CD14-positive monocyte (primary cell): ENCODE measurements around the gene MRE11. TPM values are rescaled to one million over a fixed set of nuclear protein-coding genes. Genes with fewer than 3 reads are reported as not detected.
"Not testable (repeated sequence)": the region's sequence is repeated elsewhere in the genome, so short reads cannot be mapped to it uniquely, and the experiment has no call there.

Experiments used
- DNase-seq, 3 donors: peaks; one replicate each; pipeline ENCODE4 v3.0.0-alpha.2; 2011 to 2022
- H2AFZ ChIP-seq: 2 replicates; pipeline ENCODE4 v1.6.0; 2012; ENCODE audit warnings: mild to moderate bottlenecking, low read depth, low read length, inconsistent platforms; ENCODE audit not compliant: insufficient read depth, poor library complexity, severe bottlenecking
- H3K27ac ChIP-seq, 2 donors: 1 replicate in 1 of 2; 2 replicates in 1 of 2; pipeline ENCODE4 v1.5.1; 2012 to 2013; ENCODE audit warnings: low read length in 2 of 2, control low read depth in 1 of 2, inconsistent platforms in 1 of 2, low read depth in 1 of 2, mild to moderate bottlenecking in 1 of 2
- H3K27me3 ChIP-seq, 2 donors: one replicate each; pipeline versions ENCODE4 v1.6.0 to v1.6.1; 2011 to 2013; ENCODE audit warnings: low read length in 2 of 2; ENCODE audit not compliant: control insufficient read depth in 2 of 2, insufficient read depth in 2 of 2
- H3K36me3 ChIP-seq, 2 donors: replicated peaks in 1 of 2; 1 replicate in 1 of 2; 2 replicates in 1 of 2; pipeline versions ENCODE4 v1.5.1 to v1.6.1; 2012 to 2013; ENCODE audit warnings: low read length in 2 of 2, control low read depth in 1 of 2, inconsistent platforms in 1 of 2, mild to moderate bottlenecking in 1 of 2; ENCODE audit not compliant: insufficient read depth in 2 of 2, control insufficient read depth in 1 of 2
- H3K4me1 ChIP-seq, 2 donors: 1 replicate in 1 of 2; 2 replicates in 1 of 2; pipeline versions ENCODE4 v1.5.1 to v1.6.1; 2012 to 2013; ENCODE audit warnings: low read length in 2 of 2, control low read depth in 1 of 2, inconsistent platforms in 1 of 2, mild to moderate bottlenecking in 1 of 2, moderate library complexity in 1 of 2; ENCODE audit not compliant: insufficient read depth in 2 of 2, control insufficient read depth in 1 of 2
- H3K4me2 ChIP-seq: replicated peaks from 2 replicates; pipeline ENCODE3; 2012; ENCODE audit warnings: low read length, moderate library complexity, mild to moderate bottlenecking; ENCODE audit not compliant: poor library complexity, severe bottlenecking; ENCODE audit errors: extremely low read depth
- H3K4me3 ChIP-seq, 3 experiments: fragments of 200-600 bp in 1 of 3; sonication (generic) in 1 of 3; replicated peaks in 1 of 3; 1 replicate in 2 of 3; 2 replicates in 1 of 3; pipeline ENCODE4 v1.5.1; 2011 to 2013; ENCODE audit warnings: low read length in 3 of 3, mild to moderate bottlenecking in 3 of 3, control low read depth in 2 of 3, low read depth in 2 of 3, inconsistent platforms in 1 of 3, moderate library complexity in 1 of 3
- H3K79me2 ChIP-seq: 2 replicates; pipeline ENCODE4 v1.6.0; 2012; ENCODE audit warnings: mild to moderate bottlenecking, control low read depth, inconsistent platforms, low read length, moderate library complexity; ENCODE audit not compliant: insufficient read depth
- H3K9ac ChIP-seq: 2 replicates; pipeline ENCODE4 v1.6.0; 2017; ENCODE audit warnings: low read length, mild to moderate bottlenecking; ENCODE audit not compliant: insufficient read depth, poor library complexity, severe bottlenecking
- H3K9me3 ChIP-seq, 2 donors: replicated peaks in 1 of 2; 1 replicate in 1 of 2; 2 replicates in 1 of 2; pipeline versions ENCODE4 v1.5.1 to v1.6.1; 2012 to 2013; ENCODE audit warnings: low read length in 2 of 2, control low read depth in 1 of 2; ENCODE audit not compliant: control insufficient read depth in 1 of 2, insufficient read depth in 1 of 2
- H4K20me1 ChIP-seq: 2 replicates; pipeline ENCODE4 v1.6.0; 2012; ENCODE audit warnings: mild to moderate bottlenecking, low read length, control low read depth, moderate library complexity; ENCODE audit not compliant: insufficient read depth
- H3K27ac Mint-ChIP-seq, 7 donors: one replicate each; pipeline ENCODE4 v1.8.0; 2020; ENCODE audit warnings: mild to moderate bottlenecking in 7 of 7, mixed read lengths in 7 of 7, moderate library complexity in 6 of 7, inconsistent platforms in 2 of 7
- H3K27me3 Mint-ChIP-seq, 3 donors: one replicate each; pipeline ENCODE4 v1.8.0; 2021 to 2022; ENCODE audit warnings: low read depth in 3 of 3, mild to moderate bottlenecking in 3 of 3, mixed read lengths in 3 of 3, moderate library complexity in 3 of 3, inconsistent platforms in 1 of 3
- H3K36me3 Mint-ChIP-seq, 2 donors: one replicate each; pipeline ENCODE4 v1.8.0; 2020; ENCODE audit warnings: mixed read lengths in 2 of 2, inconsistent platforms in 1 of 2, mild to moderate bottlenecking in 1 of 2
- H3K4me1 Mint-ChIP-seq: one replicate; pipeline ENCODE4 v1.8.0; 2020; ENCODE audit warnings: mild to moderate bottlenecking, mixed read lengths
- H3K4me3 Mint-ChIP-seq, 2 donors: one replicate each; pipeline ENCODE4 v1.8.0; 2020; ENCODE audit warnings: mild to moderate bottlenecking in 2 of 2, mixed read lengths in 2 of 2, moderate library complexity in 1 of 2
- H3K9me3 Mint-ChIP-seq, 7 donors: one replicate each; pipeline ENCODE4 v1.8.0; 2020 to 2022; ENCODE audit warnings: mixed read lengths in 7 of 7, mild to moderate bottlenecking in 6 of 7, moderate library complexity in 6 of 7, inconsistent platforms in 2 of 7
- CTCF ChIP-seq: fragments of 200-600 bp; IDR thresholded peaks from one replicate; pipeline ENCODE4 v1.8.0; 2022; ENCODE audit warnings: antibody characterized with exemption, mild to moderate bottlenecking
- WGBS: methylation state at CpG from one replicate; pipeline ENCODE4 v1.1.5; 2013; ENCODE audit warnings: missing lambda C conversion rate; ENCODE audit not compliant: insufficient coverage; 5-methylcytosine and 5-hydroxymethylcytosine counted together
- intact Hi-C, 2 donors: fragments of 100-400 bp; cut with micrococcal nuclease; formaldehyde crosslinking; loops; one replicate each; pipeline versions ENCODE4 v1.15.0 to v1.15.1; 2023
- polyA plus RNA-seq, 3 donors: library from polyadenylated mRNA; depleted of rRNA in 1 of 3; unstranded in 2 of 3; stranded (reverse) in 1 of 3; fragments of 300-500 nt in 2 of 3; fragments of >200 nt in 1 of 3; fragmentation: Illumina TruSeq in 2 of 3; gene quantifications; 1 replicate in 2 of 3; 2 replicates in 1 of 3; pipeline ENCODE4 v1.2.3, GENCODE V29; 2012 to 2021

Gene MRE11
- polyA plus RNA-seq, 3 donors: 7.8 to 12.1 (median 10.5) TPM

GRCh38 chr11:94396282-94396681 is 97.4 kb downstream of the MRE11 start:
- intact Hi-C loops: no loop called here
- no peak overlapping the region for H2AFZ ChIP-seq
- H3K27me3 ChIP-seq: peaks cover 26 to 33% of the 10 kb centered on the region in 2 donors
- peaks cover 4% of the 10 kb centered on the region in 2 donors for H3K36me3 Mint-ChIP-seq
- H3K4me1 Mint-ChIP-seq: peaks cover 3% of the 10 kb centered on the region
- H3K27ac Mint-ChIP-seq: no peak overlapping the region
- 90% methylated on average over 5 of the region's 5 CpGs for WGBS
- H3K4me3 ChIP-seq: no peak overlapping the region
- H3K79me2 ChIP-seq: no peaks in the 10 kb centered on the region
- H3K36me3 ChIP-seq: no peaks in the 10 kb centered on the region
- no peaks in the 10 kb centered on the region for H3K4me1 ChIP-seq
- H3K27me3 Mint-ChIP-seq: peaks cover 30 to 38% (median 38%) of the 10 kb centered on the region in 3 donors
- no peak overlapping the region for H3K4me3 Mint-ChIP-seq
- no peak overlapping the region for H3K9ac ChIP-seq
- no peak overlapping the region for H3K4me2 ChIP-seq
- H3K27ac ChIP-seq: no peak overlapping the region
- H3K9me3 Mint-ChIP-seq: peaks cover 0 to 12% (median 7%) of the 10 kb centered on the region in 7 donors
- no peak for TF ChIP-seq CTCF
- DNase-seq: no peak
- peaks cover 0 to 22% of the 10 kb centered on the region in 2 donors for H3K9me3 ChIP-seq
- no peaks in the 10 kb centered on the region for H4K20me1 ChIP-seq

GRCh38 chr11:94391937-94392336 is 101.7 kb downstream of the MRE11 start:
- H3K27me3 ChIP-seq, H2AFZ ChIP-seq, H3K4me1 ChIP-seq, H3K36me3 ChIP-seq, intact Hi-C loops, H4K20me1 ChIP-seq, DNase-seq, H3K27ac ChIP-seq, H3K9me3 ChIP-seq, H3K79me2 ChIP-seq, H3K27ac Mint-ChIP-seq, H3K9ac ChIP-seq, H3K27me3 Mint-ChIP-seq, H3K4me1 Mint-ChIP-seq, H3K4me3 Mint-ChIP-seq, H3K36me3 Mint-ChIP-seq, H3K4me3 ChIP-seq, H3K4me2 ChIP-seq: not testable (repeated sequence)
- H3K9me3 Mint-ChIP-seq: peaks cover 0 to 12% (median 6%) of the 10 kb centered on the region in 7 donors
- no CpG with 5 or more reads among the region's 4 CpGs for WGBS
